HFF-Myc (cell line): ENCODE results near the gene AHRR.

Experiments
- DNase-seq: peaks from one replicate; pipeline ENCODE4 v3.0.0-alpha.2; 2011; ENCODE audit warnings: low read depth; ENCODE audit errors: extremely low read depth
- H3K4me3 ChIP-seq: replicated peaks from 2 replicates; pipeline ENCODE4 v1.5.1; 2011; ENCODE audit warnings: low read depth, mild to moderate bottlenecking, control low read depth, low read length
- TF ChIP-seq, protein P1 (sequence below): IDR thresholded peaks from 2 replicates; pipeline ENCODE4 v1.5.1; 2012; ENCODE audit warnings: mild to moderate bottlenecking, low read depth, low read length, control low read depth; ENCODE audit errors: missing control alignments

Gene AHRR

DNA sequence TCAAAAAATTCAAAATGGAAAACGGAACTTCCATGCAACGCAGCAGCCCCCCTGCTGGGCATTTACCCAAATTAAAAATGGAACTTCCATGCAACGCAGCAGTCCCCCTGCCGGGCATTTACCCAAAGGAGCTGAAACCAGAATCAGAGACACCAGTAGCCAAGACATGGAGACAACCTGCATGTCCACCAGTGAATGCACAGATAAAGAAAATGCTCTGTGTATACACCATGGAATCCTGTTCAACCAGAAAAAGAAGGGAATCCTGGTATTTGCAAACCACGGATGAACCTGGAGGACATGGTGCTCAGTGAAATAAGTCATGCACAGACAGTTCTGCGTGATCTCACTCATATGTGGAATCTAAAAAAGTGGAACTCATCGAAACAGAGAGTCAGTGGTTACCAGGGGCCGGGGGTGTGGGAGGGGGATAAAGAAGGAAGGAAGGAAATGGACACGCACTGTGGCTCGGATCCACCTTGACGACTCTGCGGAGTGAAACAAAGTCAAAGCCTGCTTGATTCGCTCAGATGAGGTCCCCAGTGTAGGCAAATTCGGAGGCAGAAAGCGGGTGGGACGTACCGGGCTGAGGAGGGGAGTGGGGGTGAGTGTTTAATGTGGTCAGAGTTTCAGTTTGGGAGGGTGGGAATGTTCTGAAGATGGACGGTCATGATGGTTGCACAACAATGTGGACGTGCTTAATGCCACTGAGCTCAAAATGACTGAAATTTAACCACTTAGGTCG is 81.3 kb downstream of the AHRR start:
- TF ChIP-seq, protein P1, sequence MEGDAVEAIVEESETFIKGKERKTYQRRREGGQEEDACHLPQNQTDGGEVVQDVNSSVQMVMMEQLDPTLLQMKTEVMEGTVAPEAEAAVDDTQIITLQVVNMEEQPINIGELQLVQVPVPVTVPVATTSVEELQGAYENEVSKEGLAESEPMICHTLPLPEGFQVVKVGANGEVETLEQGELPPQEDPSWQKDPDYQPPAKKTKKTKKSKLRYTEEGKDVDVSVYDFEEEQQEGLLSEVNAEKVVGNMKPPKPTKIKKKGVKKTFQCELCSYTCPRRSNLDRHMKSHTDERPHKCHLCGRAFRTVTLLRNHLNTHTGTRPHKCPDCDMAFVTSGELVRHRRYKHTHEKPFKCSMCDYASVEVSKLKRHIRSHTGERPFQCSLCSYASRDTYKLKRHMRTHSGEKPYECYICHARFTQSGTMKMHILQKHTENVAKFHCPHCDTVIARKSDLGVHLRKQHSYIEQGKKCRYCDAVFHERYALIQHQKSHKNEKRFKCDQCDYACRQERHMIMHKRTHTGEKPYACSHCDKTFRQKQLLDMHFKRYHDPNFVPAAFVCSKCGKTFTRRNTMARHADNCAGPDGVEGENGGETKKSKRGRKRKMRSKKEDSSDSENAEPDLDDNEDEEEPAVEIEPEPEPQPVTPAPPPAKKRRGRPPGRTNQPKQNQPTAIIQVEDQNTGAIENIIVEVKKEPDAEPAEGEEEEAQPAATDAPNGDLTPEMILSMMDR, result no peak
- DNase-seq, result no peak
- H3K4me3 ChIP-seq, result no peak overlapping the region

DNA sequence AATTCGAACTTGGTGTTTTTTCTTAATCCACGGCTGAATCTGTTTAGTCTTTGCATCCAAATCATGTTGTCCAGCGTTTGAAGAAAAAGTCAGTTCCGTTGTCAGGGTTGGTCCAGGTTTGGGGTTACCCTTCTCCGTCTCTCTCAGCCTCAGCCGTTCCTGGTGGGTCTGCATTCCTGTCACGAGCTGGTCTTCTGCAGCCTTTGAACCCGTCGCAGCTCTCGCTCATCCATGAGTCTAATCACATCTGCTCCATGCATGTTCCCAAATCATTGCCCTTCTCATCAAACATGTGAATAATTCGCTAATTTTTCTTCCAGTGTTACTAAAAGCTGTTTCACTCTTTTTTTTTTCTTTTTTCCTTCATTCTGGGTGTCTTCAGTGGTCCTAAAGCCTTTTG is 82.5 kb downstream of the AHRR start:
- no peak for DNase-seq
- TF ChIP-seq, protein P1, result no peak
- H3K4me3 ChIP-seq, result no peak overlapping the region

DNA sequence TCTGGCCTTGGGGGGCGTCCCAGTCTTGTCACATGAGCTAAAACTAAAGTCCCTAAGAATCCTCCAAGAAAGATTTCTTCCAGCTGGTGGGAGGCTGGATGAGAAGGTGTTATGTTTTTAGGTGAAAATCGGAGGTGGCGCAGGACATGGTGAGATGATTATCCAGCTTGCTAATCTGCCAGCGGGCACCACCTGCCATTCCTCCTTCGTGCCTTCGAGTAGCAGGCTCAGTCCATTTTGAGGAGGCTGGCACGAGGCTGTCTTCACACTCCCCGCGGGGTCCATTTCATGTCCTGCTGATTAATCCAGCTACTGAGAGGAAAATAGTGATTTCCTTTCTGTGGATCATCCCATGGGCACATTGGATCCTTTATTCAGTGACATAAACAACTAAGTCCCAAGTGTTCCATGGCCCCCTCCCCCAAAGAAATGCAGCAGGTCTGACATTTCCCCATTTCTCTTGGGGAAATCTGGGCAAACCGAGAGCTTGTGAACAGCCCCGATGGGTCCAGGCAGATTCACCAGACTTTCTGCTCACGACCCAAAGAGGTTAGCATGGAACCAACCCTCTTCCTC is 83.2 kb downstream of the AHRR start:
- H3K4me3 ChIP-seq, result no peak overlapping the region
- TF ChIP-seq, protein P1, result no peak
- DNase-seq, result no peak

DNA sequence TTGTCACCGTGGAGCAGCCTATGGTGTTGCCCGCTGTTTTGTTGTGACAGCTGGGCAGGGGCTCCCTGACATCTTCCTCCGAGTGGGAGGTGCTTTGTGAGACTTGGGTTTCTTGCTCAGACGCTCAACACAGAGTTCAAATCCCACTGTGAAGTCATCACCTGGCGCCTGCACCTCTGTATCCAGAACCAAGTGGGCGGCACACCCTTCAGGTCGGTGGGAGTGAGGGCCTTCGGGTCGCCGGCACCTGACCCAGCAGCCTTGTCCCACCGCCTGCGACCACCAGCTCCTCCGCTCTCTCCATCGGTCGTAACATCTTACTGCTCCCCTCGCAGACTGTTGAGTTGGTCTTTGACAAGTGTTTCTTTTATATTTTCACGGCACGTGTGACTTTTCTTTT is 83.9 kb downstream of the AHRR start:
- H3K4me3 ChIP-seq, result no peak overlapping the region
- TF ChIP-seq, protein P1, result no peak
- DNase-seq, result no peak

DNA sequence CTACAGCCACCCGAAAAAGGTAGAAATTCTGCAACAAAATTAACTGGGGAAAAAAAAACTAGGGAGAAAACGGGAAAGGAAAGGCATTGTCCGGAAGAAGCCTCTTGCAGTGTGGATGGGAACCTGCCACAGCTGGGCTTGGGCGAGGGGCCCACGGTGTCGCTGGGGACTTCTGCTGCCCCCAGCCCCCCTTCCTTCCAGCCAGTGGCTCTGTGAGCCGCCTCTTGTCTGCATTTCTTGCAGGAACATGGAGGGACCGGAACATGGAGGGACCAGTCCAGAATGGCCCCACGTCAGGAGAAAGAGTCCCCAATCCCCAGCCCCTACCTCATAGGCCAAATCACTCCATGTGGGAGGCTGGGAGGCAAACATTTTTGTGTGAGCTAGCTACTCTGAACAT is 84.5 kb downstream of the AHRR start:
- DNase-seq, result no peak
- H3K4me3 ChIP-seq, result no peak overlapping the region
- TF ChIP-seq, protein P1, result no peak

DNA sequence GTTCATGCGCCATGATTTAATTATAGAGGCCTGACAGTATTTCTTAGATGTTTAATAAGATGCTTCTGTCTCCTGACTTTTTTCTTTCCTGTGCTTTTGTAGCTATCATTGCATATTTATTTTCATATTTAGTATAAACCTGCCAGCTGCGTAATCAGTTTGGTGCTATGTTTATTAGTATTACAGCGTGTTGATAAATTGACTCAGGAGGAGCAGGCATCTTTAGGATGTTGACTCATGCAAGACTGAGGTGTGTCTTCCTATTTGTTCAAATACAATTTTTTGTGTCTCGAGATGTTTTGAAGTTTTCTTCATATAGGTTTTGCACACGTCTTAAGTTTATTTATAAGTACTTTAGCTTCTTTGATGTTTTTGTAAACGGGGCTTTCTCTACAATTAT is 85.5 kb downstream of the AHRR start:
- no peak for DNase-seq
- TF ChIP-seq, protein P1, result no peak
- H3K4me3 ChIP-seq, result no peak overlapping the region
